22Rv1 (cell line): ENCODE data around the gene COQ2.
"Not testable (repeated sequence)": the region's sequence is repeated elsewhere in the genome, so short reads cannot be mapped to it uniquely, and the experiment has no call there.

Source experiments
- ZFX ChIP-seq: fragments of 450-650 bp; IDR thresholded peaks from 2 replicates; pipeline ENCODE4 v1.6.1; 2017; ENCODE audit warnings: antibody characterized with exemption, borderline replicate concordance
- TF ChIP-seq, protein P1 (sequence below): fragments of 450-650 bp; IDR thresholded peaks from 2 replicates; pipeline ENCODE4 v1.5.1; 2017; ENCODE audit warnings: mild to moderate bottlenecking

DNA sequence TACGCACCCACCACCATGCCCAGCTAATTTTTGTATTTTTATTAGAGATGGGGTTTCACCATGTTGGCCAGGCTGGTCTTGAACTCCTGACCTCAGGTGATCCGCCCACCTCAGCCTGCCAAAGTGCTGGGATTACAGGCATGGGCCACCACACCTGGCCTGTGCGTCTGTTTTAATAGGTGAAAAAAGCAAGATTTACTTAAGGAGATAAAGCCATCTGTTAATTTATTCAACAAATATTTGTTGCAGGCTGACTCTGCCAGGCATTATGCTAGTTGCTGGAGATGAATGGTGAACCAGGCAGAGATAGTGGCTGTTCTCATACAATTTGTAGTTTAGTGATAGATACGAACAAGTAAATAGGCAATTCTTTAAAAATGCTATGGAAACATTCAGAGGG lies 40.7 kb upstream of the COQ2 start:
- TF ChIP-seq, protein P1, sequence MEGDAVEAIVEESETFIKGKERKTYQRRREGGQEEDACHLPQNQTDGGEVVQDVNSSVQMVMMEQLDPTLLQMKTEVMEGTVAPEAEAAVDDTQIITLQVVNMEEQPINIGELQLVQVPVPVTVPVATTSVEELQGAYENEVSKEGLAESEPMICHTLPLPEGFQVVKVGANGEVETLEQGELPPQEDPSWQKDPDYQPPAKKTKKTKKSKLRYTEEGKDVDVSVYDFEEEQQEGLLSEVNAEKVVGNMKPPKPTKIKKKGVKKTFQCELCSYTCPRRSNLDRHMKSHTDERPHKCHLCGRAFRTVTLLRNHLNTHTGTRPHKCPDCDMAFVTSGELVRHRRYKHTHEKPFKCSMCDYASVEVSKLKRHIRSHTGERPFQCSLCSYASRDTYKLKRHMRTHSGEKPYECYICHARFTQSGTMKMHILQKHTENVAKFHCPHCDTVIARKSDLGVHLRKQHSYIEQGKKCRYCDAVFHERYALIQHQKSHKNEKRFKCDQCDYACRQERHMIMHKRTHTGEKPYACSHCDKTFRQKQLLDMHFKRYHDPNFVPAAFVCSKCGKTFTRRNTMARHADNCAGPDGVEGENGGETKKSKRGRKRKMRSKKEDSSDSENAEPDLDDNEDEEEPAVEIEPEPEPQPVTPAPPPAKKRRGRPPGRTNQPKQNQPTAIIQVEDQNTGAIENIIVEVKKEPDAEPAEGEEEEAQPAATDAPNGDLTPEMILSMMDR: not testable (repeated sequence)
- TF ChIP-seq ZFX: not testable (repeated sequence)
